Measurements from ENCODE around the gene SELE. TPM values are rescaled to one million over a fixed set of nuclear protein-coding genes. Genes with fewer than 3 reads are reported as not detected.

Gene SELE
- total and polyA plus RNA-seq, 2 of the 13 experiments (the other 11 are each of a cell fraction or from before 2014, with no cell fraction given), result 0.04 to 0.09 TPM

DNA sequence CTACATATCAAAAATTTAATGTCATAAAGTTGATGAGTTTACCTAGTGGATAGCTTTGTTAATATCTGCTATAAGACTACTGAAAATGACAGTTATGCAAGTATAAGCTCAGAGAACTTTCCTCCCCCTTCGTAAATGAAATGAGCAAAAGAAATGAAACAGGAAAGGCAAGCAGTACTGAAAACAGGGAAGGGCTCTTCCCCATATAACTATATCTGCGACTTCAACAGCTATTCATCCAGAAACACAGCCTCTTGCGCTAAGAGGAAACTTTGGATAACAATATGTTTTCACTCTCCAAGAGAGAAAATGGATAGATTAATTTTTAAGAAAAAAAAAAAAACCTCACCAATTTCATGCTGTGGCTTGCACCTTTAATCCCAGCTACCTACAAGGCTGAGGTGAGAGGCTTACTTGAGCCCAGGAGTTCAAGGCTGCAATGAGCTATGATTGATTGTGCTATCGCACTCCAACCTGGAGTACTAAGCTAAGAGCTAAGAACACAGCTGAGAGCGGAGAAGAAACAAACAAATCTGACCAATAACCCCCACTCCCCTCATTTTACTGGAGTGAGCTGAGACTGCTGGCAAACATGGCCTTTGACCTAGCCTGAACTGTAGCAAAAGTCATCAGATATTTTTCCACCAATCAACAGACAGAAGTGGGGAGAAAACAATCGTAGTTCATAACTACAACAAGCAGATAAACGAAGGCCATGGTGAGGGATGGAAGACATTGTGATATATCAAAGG is 31.9 kb upstream of the SELE start (continued):
- TF ChIP-seq, protein P1, sequence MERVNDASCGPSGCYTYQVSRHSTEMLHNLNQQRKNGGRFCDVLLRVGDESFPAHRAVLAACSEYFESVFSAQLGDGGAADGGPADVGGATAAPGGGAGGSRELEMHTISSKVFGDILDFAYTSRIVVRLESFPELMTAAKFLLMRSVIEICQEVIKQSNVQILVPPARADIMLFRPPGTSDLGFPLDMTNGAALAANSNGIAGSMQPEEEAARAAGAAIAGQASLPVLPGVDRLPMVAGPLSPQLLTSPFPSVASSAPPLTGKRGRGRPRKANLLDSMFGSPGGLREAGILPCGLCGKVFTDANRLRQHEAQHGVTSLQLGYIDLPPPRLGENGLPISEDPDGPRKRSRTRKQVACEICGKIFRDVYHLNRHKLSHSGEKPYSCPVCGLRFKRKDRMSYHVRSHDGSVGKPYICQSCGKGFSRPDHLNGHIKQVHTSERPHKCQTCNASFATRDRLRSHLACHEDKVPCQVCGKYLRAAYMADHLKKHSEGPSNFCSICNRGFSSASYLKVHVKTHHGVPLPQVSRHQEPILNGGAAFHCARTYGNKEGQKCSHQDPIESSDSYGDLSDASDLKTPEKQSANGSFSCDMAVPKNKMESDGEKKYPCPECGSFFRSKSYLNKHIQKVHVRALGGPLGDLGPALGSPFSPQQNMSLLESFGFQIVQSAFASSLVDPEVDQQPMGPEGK (CRISPR knock-in tag; IDR thresholded peaks at IDR 0.05), result peak; percentile 54; the same call in 1 of the 2 replicates
- peak in 1 of 2 experiments; percentile 62; a peak in 2 of 4 replicates for TF ChIP-seq EP300 (IDR thresholded peaks at IDR 0.05; ENCODE audit: low read depth in 2 of 2, low read length in 2 of 2)
- TF ChIP-seq EP300 (CRISPR knock-in tag; IDR thresholded peaks at IDR 0.05; ENCODE audit: borderline replicate concordance), result no peak
- TF ChIP-seq ONECUT2 (CRISPR knock-in tag; IDR thresholded peaks at IDR 0.05), result 0 out of 2 replicates have a peak, but pooled peaks have one; percentile 19
- peak; percentile 74 for TF ChIP-seq FOXA3 (CRISPR knock-in tag; IDR thresholded peaks at IDR 0.05)
- no peak for TF ChIP-seq TAF1 (CRISPR knock-in tag; IDR thresholded peaks at IDR 0.05)
- peak; percentile 47 for TF ChIP-seq TBX2 (CRISPR knock-in tag; IDR thresholded peaks at IDR 0.05; ENCODE audit: borderline replicate concordance)
- peak; percentile 92 for TF ChIP-seq ZMYM4 (CRISPR knock-in tag; IDR thresholded peaks at IDR 0.05)
- TF ChIP-seq ZNF296 (CRISPR knock-in tag; conservative IDR thresholded peaks at IDR 0.05), result no peak
- TF ChIP-seq, protein P2, sequence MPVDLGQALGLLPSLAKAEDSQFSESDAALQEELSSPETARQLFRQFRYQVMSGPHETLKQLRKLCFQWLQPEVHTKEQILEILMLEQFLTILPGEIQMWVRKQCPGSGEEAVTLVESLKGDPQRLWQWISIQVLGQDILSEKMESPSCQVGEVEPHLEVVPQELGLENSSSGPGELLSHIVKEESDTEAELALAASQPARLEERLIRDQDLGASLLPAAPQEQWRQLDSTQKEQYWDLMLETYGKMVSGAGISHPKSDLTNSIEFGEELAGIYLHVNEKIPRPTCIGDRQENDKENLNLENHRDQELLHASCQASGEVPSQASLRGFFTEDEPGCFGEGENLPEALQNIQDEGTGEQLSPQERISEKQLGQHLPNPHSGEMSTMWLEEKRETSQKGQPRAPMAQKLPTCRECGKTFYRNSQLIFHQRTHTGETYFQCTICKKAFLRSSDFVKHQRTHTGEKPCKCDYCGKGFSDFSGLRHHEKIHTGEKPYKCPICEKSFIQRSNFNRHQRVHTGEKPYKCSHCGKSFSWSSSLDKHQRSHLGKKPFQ (CRISPR knock-in tag; IDR thresholded peaks at IDR 0.05; ENCODE audit: insufficient replicate concordance), result no peak
- no peak for TF ChIP-seq ZNF816 (CRISPR knock-in tag; IDR thresholded peaks at IDR 0.05; ENCODE audit: borderline replicate concordance)
- TF ChIP-seq FOXO1 (CRISPR knock-in tag; IDR thresholded peaks at IDR 0.05), result peak; percentile 19; the same call in 1 of the 2 replicates
- no peak for TF ChIP-seq ZNF549 (CRISPR knock-in tag; IDR thresholded peaks at IDR 0.05)
- no peak for TF ChIP-seq ZNF652 (CRISPR knock-in tag; IDR thresholded peaks at IDR 0.05; ENCODE audit: borderline replicate concordance, low read depth)
- no peak for TF ChIP-seq RELA (CRISPR knock-in tag; IDR thresholded peaks at IDR 0.05)
- TF ChIP-seq NBN (conservative IDR thresholded peaks at IDR 0.05), result no peak
- no peak for TF ChIP-seq CAMTA2 (CRISPR knock-in tag; IDR thresholded peaks at IDR 0.05; ENCODE audit: borderline replicate concordance)
- TF ChIP-seq NPAS2 (CRISPR knock-in tag; IDR thresholded peaks at IDR 0.05; ENCODE audit: borderline replicate concordance), result no peak
- TF ChIP-seq RXRB (CRISPR knock-in tag; IDR thresholded peaks at IDR 0.05; ENCODE audit: borderline replicate concordance), result peak; percentile 45; the same call in 1 of the 2 replicates
- no peak for TF ChIP-seq ZNF790 (CRISPR knock-in tag; IDR thresholded peaks at IDR 0.05; ENCODE audit: borderline replicate concordance)
- TF ChIP-seq, protein P3, sequence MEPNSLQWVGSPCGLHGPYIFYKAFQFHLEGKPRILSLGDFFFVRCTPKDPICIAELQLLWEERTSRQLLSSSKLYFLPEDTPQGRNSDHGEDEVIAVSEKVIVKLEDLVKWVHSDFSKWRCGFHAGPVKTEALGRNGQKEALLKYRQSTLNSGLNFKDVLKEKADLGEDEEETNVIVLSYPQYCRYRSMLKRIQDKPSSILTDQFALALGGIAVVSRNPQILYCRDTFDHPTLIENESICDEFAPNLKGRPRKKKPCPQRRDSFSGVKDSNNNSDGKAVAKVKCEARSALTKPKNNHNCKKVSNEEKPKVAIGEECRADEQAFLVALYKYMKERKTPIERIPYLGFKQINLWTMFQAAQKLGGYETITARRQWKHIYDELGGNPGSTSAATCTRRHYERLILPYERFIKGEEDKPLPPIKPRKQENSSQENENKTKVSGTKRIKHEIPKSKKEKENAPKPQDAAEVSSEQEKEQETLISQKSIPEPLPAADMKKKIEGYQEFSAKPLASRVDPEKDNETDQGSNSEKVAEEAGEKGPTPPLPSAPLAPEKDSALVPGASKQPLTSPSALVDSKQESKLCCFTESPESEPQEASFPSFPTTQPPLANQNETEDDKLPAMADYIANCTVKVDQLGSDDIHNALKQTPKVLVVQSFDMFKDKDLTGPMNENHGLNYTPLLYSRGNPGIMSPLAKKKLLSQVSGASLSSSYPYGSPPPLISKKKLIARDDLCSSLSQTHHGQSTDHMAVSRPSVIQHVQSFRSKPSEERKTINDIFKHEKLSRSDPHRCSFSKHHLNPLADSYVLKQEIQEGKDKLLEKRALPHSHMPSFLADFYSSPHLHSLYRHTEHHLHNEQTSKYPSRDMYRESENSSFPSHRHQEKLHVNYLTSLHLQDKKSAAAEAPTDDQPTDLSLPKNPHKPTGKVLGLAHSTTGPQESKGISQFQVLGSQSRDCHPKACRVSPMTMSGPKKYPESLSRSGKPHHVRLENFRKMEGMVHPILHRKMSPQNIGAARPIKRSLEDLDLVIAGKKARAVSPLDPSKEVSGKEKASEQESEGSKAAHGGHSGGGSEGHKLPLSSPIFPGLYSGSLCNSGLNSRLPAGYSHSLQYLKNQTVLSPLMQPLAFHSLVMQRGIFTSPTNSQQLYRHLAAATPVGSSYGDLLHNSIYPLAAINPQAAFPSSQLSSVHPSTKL (CRISPR knock-in tag; IDR thresholded peaks at IDR 0.05), result peak; percentile 61

All from HepG2 (cell line).